A172 (cell line): ENCODE measurements around the gene RNF144A. TPM values are rescaled to one million over a fixed set of nuclear protein-coding genes. Genes with fewer than 3 reads are reported as not detected.
A peak's percentile ranks its signal among the peaks of the same experiment; 100 is the strongest.

Experiments
- DNase-seq: peaks from one replicate; pipeline ENCODE4 v3.0.0-alpha.2; 2015; ENCODE audit warnings: low spot score
- total RNA-seq: library from RNA; depleted of rRNA; stranded (reverse); fragments of >200 nt; shearing (Covaris generic); gene quantifications from 2 replicates; pipeline ENCODE4 v1.2.3, GENCODE V29; 2014

The RNF144A gene
- total RNA-seq, 1 experiment from 2014 or later: 11.4 TPM

- peak; percentile 98 for DNase-seq
Measured at GRCh38 chr2:7007846-7008741, 90.9 kb downstream of the RNF144A start.

- no peak for DNase-seq
Measured at GRCh38 chr2:7009207-7009911, 92.1 kb downstream of the RNF144A start.

- DNase-seq: peak; percentile 81
Measured at GRCh38 chr2:7010391-7011054, 93.3 kb downstream of the RNF144A start.

GRCh38 chr2:7011356-7012083 lies 94.3 kb downstream of the RNF144A start:
- peak; percentile 98 for DNase-seq

GRCh38 chr2:7012141-7012764 lies 95.0 kb downstream of the RNF144A start:
- DNase-seq: peak; percentile 89

GRCh38 chr2:7013471-7014160 lies 96.4 kb downstream of the RNF144A start:
- peak; percentile 45 for DNase-seq

GRCh38 chr2:7014174-7014640 lies 97.0 kb downstream of the RNF144A start:
- peak; percentile 57 for DNase-seq

GRCh38 chr2:7015007-7015950 lies 98.1 kb downstream of the RNF144A start:
- DNase-seq: peak; percentile 46

GRCh38 chr2:7016148-7016547 lies 98.9 kb downstream of the RNF144A start:
- DNase-seq: no peak

GRCh38 chr2:7016601-7017211 lies 99.5 kb downstream of the RNF144A start:
- no peak for DNase-seq

- DNase-seq: no peak
Measured at GRCh38 chr2:7017671-7018281, 100.6 kb downstream of the RNF144A start.

GRCh38 chr2:7018282-7018701 lies 101.1 kb downstream of the RNF144A start:
- DNase-seq: no peak

GRCh38 chr2:7018767-7019166 lies 101.6 kb downstream of the RNF144A start:
- no peak for DNase-seq

GRCh38 chr2:7019191-7019590 lies 102.0 kb downstream of the RNF144A start:
- DNase-seq: no peak

- no peak for DNase-seq
Measured at GRCh38 chr2:7020059-7020458, 102.8 kb downstream of the RNF144A start.

- no peak for DNase-seq
Measured at GRCh38 chr2:7020468-7020867, 103.3 kb downstream of the RNF144A start.

- no peak for DNase-seq
Measured at GRCh38 chr2:7020939-7021470, 103.8 kb downstream of the RNF144A start.
